Stomach (tissue), 9 donors: Measurements from ENCODE around the gene AKT1. TPM values are rescaled to one million over a fixed set of nuclear protein-coding genes. Genes with fewer than 3 reads are reported as not detected.
A peak's percentile ranks its signal among the peaks of the same experiment; 100 is the strongest.

Source experiments
- DNase-seq, 2 donors: peaks; one replicate each; pipeline versions ENCODE4 v3.0.0 to v3.0.0-alpha.2; 2013 to 2019
- H3K27ac ChIP-seq, 5 donors: fragments of 200-600 bp in 4 of 5; sonication (generic) in 4 of 5; one replicate each; pipeline ENCODE4 v1.5.1; 2013 to 2019; ENCODE audit warnings: mild to moderate bottlenecking in 1 of 5, moderate library complexity in 1 of 5
- H3K27me3 ChIP-seq, 3 donors: fragments of 200-600 bp; sonication (generic); one replicate each; pipeline ENCODE4 v1.5.1; 2017 to 2019; ENCODE audit warnings: mixed run types in 1 of 3
- H3K36me3 ChIP-seq, 4 donors: fragments of 200-600 bp; sonication (generic); 1 replicate in 3 of 4; 2 replicates in 1 of 4; pipeline ENCODE4 v1.5.1; 2016 to 2019
- H3K4me1 ChIP-seq, 4 donors: fragments of 200-600 bp; sonication (generic); one replicate each; pipeline ENCODE4 v1.5.1; 2016 to 2019
- H3K4me3 ChIP-seq, 4 donors: fragments of 200-600 bp; sonication (generic) in 3 of 4; one replicate each; pipeline ENCODE4 v1.5.1; 2016 to 2019; ENCODE audit warnings: mild to moderate bottlenecking in 1 of 4
- H3K9me3 ChIP-seq, 4 donors: fragments of 200-600 bp; sonication (generic); one replicate each; pipeline ENCODE4 v1.5.1; 2016 to 2019
- CTCF ChIP-seq, 7 experiments: fragments of 450-650 bp in 4 of 7; fragments of 200-600 bp in 3 of 7; sonication (generic) in 3 of 7; IDR thresholded peaks; one replicate each; pipeline ENCODE4 v1.5.1; 2016 to 2019; ENCODE audit warnings: antibody characterized with exemption in 7 of 7, control low read depth in 2 of 7, mild to moderate bottlenecking in 1 of 7
- EP300 ChIP-seq: sonication (generic); formaldehyde crosslinking; IDR thresholded peaks from one replicate; pipeline ENCODE4 v1.6.1; 2017; ENCODE audit warnings: antibody characterized with exemption
- POLR2A ChIP-seq, 4 donors: fragments of 450-650 bp; IDR thresholded peaks; one replicate each; pipeline ENCODE4 v1.6.1; 2016; ENCODE audit warnings: antibody characterized with exemption in 4 of 4, control low read depth in 2 of 4, mild to moderate bottlenecking in 1 of 4, moderate library complexity in 1 of 4
- POLR2AphosphoS5 ChIP-seq, 3 donors: sonication (generic); formaldehyde crosslinking; IDR thresholded peaks; one replicate each; pipeline ENCODE4 v1.6.1; 2016; ENCODE audit warnings: antibody characterized with exemption in 3 of 3
- WGBS, 5 donors: extraction: QIAGEN DNeasy Blood & Tissue Kit in 3 of 5; methylation state at CpG; one replicate each; pipeline versions ENCODE4 v1.1.5 to v1.1.7; 2013 to 2018; 5-methylcytosine and 5-hydroxymethylcytosine counted together
- intact Hi-C: fragments of 100-400 bp; cut with DNase I; formaldehyde crosslinking; loops from one replicate; pipeline ENCODE4 v1.15.1; 2023; ENCODE audit warnings: low total_unique reads
- polyA plus RNA-seq, 3 donors: library from polyadenylated mRNA; stranded (reverse); fragments of 200-250 nt; gene quantifications; one replicate each; pipeline ENCODE4 v1.2.3, GENCODE V29; 2013
- total RNA-seq, 5 donors: library from RNA; depleted of rRNA; stranded (reverse); fragments of >200 nt; gene quantifications; one replicate each; pipeline versions ENCODE4 v1.1.0 to v1.2.3, GENCODE V29; 2014 to 2016
- donor health status: healthy with polysubstance abuse.
- donor health status: Bipolar disorder and iron deficiency.
- donor health status: healthy.

Gene AKT1
- total and polyA plus RNA-seq, 8 donors: 85.2 to 292 (median 113) TPM

DNA sequence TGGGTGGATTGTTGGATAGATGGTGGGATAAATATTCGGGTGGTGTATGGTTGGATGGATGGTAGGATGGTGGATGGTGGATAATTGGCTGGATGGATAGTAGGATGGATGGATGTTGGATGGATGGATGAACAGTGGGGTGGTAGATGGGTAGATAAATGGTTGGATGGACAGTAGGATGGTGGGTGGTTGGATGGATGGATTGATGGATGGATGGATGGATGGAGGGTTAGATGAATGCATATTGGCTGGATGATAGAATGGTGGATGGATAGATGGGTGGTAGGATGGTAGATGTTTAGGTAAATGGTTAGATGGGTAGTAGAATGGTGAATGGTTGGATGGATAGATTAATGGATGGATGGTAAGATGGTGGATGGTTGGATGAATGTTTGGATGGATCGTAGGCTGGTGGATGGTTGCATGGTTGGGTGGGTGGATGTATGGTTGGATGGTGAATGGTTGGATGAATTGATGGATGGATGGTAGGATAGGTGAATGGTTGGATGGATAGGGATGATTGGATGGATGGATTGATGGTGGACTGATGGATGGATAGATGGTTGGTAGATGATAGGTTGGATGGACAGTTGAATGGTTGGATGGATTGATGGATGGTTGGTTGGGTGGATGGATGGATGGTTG lies 28.9 kb upstream of the AKT1 start:
- Histone ChIP-seq H3K9me3 (no peaks in the 10 kb centered on the region), H3K36me3 (no peaks in the 10 kb centered on the region), H3K27me3 (peaks cover 0 to 29% (median 0%) of the 10 kb centered on the region in 3 donors), H3K27ac (no peak overlapping the region), H3K4me1 (peaks cover 25 to 42% (median 36%) of the 10 kb centered on the region in 4 donors), H3K4me3 (no peak overlapping the region)
- DNase-seq: no peak
- TF ChIP-seq POLR2A (IDR thresholded peaks at IDR 0.05) (no peak), EP300 (no peak), CTCF (IDR thresholded peaks at IDR 0.05) (no peak), POLR2AphosphoS5 (IDR thresholded peaks at IDR 0.05) (no peak)
- WGBS, 5 donors: 97 to 99% (median 98%) methylated on average over 2 of the region's 2 CpGs
- intact Hi-C loops: loop anchor here (10.0 kb wide), 1 partner anchor 50 kb away; no protein-coding TSS in a partner anchor

- intact Hi-C loops: loop anchor here (10.0 kb wide), 1 partner anchor 48 kb away; no protein-coding TSS in a partner anchor
- WGBS, 5 donors: 83 to 90% (median 85%) methylated on average over 19 to 22 of the region's 22 CpGs
- Histone ChIP-seq H3K36me3 (peaks cover 0 to 5% (median under 1%) of the 10 kb centered on the region in 4 donors), H3K27me3 (peaks cover 0 to 29% (median 0%) of the 10 kb centered on the region in 3 donors), H3K27ac (no peak overlapping the region), H3K4me1 (peaks cover 25 to 41% (median 36%) of the 10 kb centered on the region in 4 donors), H3K4me3 (no peak overlapping the region), H3K9me3 (no peaks in the 10 kb centered on the region)
- TF ChIP-seq CTCF (IDR thresholded peaks at IDR 0.05) (no peak), POLR2AphosphoS5 (IDR thresholded peaks at IDR 0.05) (no peak), POLR2A (IDR thresholded peaks at IDR 0.05) (no peak), EP300 (no peak)
- DNase-seq: peak in 1 of 2 donors; percentile 9
Measured at GRCh38 chr14:104822821-104823615, 27.5 kb upstream of the AKT1 start.

- DNase-seq: peak in 1 of 2 donors; percentile 23
- WGBS, 5 donors: 76 to 89% (median 87%) methylated on average over 20 to 27 of the region's 27 CpGs
- Histone ChIP-seq H3K36me3 (peaks cover 0 to 5% (median 1%) of the 10 kb centered on the region in 4 donors), H3K4me3 (no peak overlapping the region), H3K4me1 (peaks cover 23 to 36% (median 33%) of the 10 kb centered on the region in 4 donors), H3K27ac (peak overlapping the region in 1 of 5 donors; percentile 49), H3K27me3 (peaks cover 0 to 22% (median 0%) of the 10 kb centered on the region in 3 donors), H3K9me3 (no peaks in the 10 kb centered on the region)
- intact Hi-C loops: loop anchor here (10.0 kb wide), 1 partner anchor 47 kb away; no protein-coding TSS in a partner anchor
- TF ChIP-seq POLR2AphosphoS5 (IDR thresholded peaks at IDR 0.05) (no peak), EP300 (no peak), CTCF (IDR thresholded peaks at IDR 0.05) (no peak)
Measured at GRCh38 chr14:104821971-104822608, 26.5 kb upstream of the AKT1 start.
